Right hindlimb (tissue), 1 donor: ENCODE data around the gene OR7G2.
"Not testable (repeated sequence)": the region's sequence is repeated elsewhere in the genome, so short reads cannot be mapped to it uniquely, and the experiment has no call there.

Source experiments
- DNase-seq: peaks from one replicate; pipeline ENCODE4 v3.0.0-alpha.2; 2018

OR7G2 gene

GRCh38 chr19:9071720-9072119 lies 35.6 kb downstream of the OR7G2 start:
- DNase-seq, result not testable (repeated sequence)

- DNase-seq, result no peak
Measured at GRCh38 chr19:9070066-9070465, 37.2 kb downstream of the OR7G2 start.

DNA sequence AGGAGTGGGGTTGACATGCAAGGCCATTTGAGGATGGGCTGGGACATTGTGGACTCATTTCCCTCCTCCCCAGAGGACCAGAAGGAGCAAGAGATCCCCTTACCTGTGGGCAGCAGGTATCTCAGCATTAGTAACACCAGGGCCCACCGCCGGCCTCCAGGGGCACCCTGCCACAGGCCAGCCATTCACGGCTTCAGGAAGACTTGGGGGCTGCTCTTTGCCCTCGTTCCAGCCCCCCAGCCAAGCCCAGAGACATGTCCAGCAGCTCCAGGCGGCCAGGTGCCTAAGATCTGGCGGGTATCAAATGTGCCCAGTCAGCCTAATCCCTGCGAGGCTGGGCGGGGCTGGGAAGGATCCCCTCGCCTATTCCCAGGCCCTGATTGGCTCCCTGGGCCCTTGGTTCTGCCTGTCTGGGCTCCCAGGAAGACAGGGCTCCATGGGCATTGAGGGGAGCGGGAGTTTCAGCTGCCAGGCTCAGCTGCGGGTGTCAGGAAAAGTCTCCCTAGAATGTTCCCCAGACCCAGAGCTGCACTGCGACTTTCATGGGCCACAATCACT lies 41.7 kb downstream of the OR7G2 start:
- DNase-seq, result no peak

DNA sequence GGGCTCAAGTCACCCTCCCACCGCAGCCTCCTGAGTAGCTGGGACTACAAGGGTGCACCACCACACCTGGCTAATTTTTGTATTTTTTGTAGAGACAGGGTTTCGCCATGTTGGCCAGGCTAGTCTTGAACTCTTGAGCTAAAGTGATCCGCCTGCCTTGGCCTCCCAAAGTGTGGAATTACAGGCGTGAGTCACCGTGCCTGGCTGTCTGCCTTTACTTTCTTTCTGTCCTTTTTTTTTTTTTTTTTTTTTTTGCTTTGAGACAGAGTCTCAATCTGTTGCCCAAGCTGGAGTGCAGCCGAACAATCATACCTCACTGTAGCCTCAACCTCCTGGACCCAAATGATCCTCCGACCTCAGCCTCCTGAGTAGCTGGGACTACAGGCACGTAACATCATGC lies 45.4 kb downstream of the OR7G2 start:
- DNase-seq, result no peak

DNA sequence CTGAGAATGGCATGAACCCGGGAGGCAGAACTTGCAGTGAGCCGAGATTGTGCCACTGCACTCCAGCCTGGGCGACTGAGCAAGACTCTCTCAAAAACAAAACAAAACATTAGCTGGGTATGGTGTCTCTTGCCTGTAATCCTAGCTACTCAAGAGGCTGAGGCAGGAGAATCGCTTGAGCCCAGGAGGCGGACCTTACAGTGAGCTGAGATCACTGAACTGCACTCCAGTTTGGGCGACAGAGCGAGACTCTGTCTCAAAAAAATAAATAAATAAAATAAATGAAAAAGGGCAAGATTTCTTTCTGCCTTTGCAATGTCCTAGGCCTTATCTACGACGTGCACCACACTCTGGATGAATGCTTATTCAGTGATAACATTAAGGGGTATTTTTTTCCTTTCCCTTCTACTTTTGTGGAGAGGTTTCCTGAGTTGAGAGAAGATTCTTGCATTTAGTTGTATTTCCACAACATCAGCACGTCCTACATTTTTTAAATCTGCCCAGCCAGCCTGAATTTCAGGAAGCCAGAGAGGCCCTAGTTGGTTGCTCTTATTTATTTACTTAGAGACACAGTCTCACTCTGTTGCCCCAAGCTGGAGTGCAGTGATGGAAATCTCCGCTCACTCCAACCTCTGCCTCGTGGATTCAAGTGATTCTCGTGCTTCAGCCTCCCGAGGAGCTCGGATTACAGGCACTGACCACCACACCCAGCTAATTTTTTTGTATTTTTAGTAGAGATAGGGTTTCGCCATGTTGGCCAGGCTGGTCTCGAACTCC lies 46.5 kb downstream of the OR7G2 start:
- DNase-seq, result no peak

DNA sequence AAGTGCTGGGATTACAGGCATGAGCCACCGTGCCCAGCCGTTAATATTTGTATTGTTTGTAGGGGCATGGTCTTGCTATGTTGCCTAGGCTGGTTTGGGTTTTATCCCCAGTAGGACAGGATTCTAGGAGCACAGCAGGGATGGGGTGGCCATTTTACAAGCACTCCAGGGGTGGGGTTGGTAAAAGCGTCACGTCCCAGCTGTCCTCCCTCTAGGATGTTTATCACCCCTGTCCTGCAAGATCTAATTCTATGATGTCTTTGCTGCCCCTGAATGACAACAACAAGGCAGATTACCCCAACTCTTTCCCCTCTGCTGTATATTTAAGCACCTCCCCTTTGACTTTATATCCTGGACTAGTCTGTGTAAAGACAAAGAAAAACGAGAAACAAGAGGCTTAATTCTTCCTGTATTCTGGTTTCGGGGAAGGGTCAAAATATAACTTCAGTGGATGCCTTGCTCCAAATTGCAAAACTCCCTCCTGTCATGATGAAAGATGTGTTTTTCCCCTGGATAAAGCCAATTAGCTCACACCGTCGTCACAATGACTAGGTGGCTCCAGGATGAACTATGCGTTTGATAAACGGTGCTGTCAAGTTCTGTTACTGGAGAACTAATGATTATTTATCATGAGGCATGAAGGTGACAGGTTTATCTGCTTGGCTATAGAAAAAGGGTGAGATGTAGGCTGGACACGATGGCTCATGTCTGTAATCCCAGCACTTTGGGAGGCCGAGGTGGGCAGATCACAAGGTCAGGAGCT lies 48.2 kb downstream of the OR7G2 start:
- DNase-seq, result no peak

- DNase-seq, result no peak
Measured at GRCh38 chr19:9057505-9058258, 49.6 kb downstream of the OR7G2 start.

- DNase-seq, result not testable (repeated sequence)
Measured at GRCh38 chr19:9056131-9056530, 51.1 kb downstream of the OR7G2 start.

- DNase-seq, result no peak
Measured at GRCh38 chr19:9054765-9055164, 52.5 kb downstream of the OR7G2 start.

DNA sequence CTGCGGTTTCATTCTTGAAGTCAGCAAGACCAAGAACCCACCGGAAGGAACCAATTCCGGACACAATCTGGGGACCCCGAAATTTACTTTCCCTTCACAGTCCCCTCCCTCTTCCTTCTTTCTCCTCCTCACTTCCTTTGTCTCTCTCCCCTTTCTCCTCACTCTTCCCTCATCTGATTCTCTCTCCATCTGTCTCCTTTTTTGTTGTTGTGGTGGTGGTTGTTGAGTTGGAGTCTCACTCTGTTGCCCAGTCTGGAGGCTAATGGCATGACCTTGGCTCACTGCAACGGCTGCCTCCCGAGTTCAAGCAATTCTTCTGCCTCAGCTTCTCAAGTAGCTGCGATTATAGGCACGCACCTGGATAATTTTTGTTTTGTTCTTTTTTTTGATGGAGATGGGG lies 53.1 kb downstream of the OR7G2 start:
- DNase-seq, result no peak

GRCh38 chr19:9053674-9054073 lies 53.6 kb downstream of the OR7G2 start:
- not testable (repeated sequence) for DNase-seq

- DNase-seq, result no peak
Measured at GRCh38 chr19:9052894-9053293, 54.4 kb downstream of the OR7G2 start.
